Activated CD8-positive, alpha-beta T cell treated with anti-CD3 and anti-CD28 coated beads for 36 hours (primary cell): Measurements from ENCODE around the gene ADORA2B. TPM values are rescaled to one million over a fixed set of nuclear protein-coding genes. Genes with fewer than 3 reads are reported as not detected.

ENCODE experiments used
- ATAC-seq: fragments of 200-7000 bp; cut with Tn5 transposase; one replicate; pipeline ENCODE4 v1.10.0; 2021; ENCODE audit warnings: mild to moderate bottlenecking, moderate library complexity
- CTCF ChIA-PET: fragments of 350-600 bp; sonication (Branson Sonifier 250); formaldehyde crosslinking; loops from one replicate; lab custom pipeline; 2021; ENCODE audit warnings: antibody characterized with exemption; lab: Charles Lee
- POLR2A ChIA-PET: fragments of 350-600 bp; sonication (Branson Sonifier 250); formaldehyde crosslinking; loops from one replicate; lab custom pipeline; 2021; ENCODE audit warnings: antibody characterized with exemption; lab: Charles Lee
- DNase-seq: peaks from one replicate; pipeline ENCODE4 v3.0.0-alpha.2; 2020
- H3K27ac Mint-ChIP-seq: one replicate; pipeline ENCODE4 v1.8.0; 2021; ENCODE audit warnings: mild to moderate bottlenecking, mixed read lengths
- H3K27me3 Mint-ChIP-seq: one replicate; pipeline ENCODE4 v1.8.0; 2021; ENCODE audit warnings: mixed read lengths
- H3K36me3 Mint-ChIP-seq: one replicate; pipeline ENCODE4 v1.8.0; 2021; ENCODE audit warnings: low read depth, mixed read lengths
- H3K4me1 Mint-ChIP-seq: one replicate; pipeline ENCODE4 v1.8.0; 2021; ENCODE audit warnings: low read depth, mixed read lengths
- H3K4me3 Mint-ChIP-seq: one replicate; pipeline ENCODE4 v1.8.0; 2021; ENCODE audit warnings: mild to moderate bottlenecking, moderate library complexity, mixed read lengths
- H3K9me3 Mint-ChIP-seq: one replicate; pipeline ENCODE4 v1.8.0; 2021; ENCODE audit warnings: mixed read lengths
- CTCF ChIP-seq: fragments of 200-600 bp; IDR thresholded peaks from one replicate; pipeline ENCODE4 v1.8.0; 2022; ENCODE audit warnings: antibody characterized with exemption, mild to moderate bottlenecking
- intact Hi-C: fragments of 100-400 bp; cut with micrococcal nuclease; formaldehyde crosslinking; loops from one replicate; pipeline ENCODE4 v1.10.0; 2022
- total RNA-seq, 2 experiments: library from RNA; stranded (reverse); gene quantifications; one replicate each; pipeline ENCODE4 v1.2.3, GENCODE V29; 2021

Gene ADORA2B
- total RNA-seq, 2 experiments from 2014 or later, result 4.2 to 5.4 TPM

DNA sequence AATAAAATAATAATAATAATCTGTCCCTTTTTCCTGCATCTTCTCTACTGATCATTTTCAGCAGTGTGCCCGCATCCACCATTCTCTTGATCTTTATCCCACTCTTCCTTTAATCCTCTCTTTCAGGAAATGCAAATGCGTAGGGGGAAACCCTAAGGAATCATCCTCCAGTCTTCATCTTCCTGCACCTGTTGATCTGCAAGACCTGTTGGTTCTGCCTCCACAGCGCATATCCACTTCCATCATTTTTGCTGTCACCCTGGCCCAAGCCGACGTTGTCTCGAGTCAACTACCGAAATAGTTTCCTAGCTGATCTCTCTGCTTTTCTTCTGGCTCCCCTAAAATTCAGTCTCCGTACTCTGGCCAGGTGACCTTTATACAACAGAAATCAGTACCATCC, 24.5 kb downstream of the ADORA2B start:
- POLR2A ChIA-PET, result interaction anchor here (1.6 kb wide), 1 partner anchor 11 kb away, joined by 5 read pairs; no protein-coding TSS in a partner anchor
- intact Hi-C loops, result no loop called here
- Mint-ChIP-seq H3K9me3 (no peaks in the 10 kb centered on the region), H3K4me1 (peaks cover 23% of the 10 kb centered on the region), H3K27ac (no peak overlapping the region), H3K4me3 (no peak overlapping the region), H3K27me3 (peaks cover 7% of the 10 kb centered on the region), H3K36me3 (peaks cover 2% of the 10 kb centered on the region)
- no peak for ATAC-seq
- TF ChIP-seq CTCF, result no peak
- CTCF ChIA-PET, result interaction anchor here (1.7 kb wide), 1 partner anchor 24 kb away, joined by 7 read pairs; the partner anchor contains the start of gene ADORA2B
- DNase-seq, result no peak

DNA sequence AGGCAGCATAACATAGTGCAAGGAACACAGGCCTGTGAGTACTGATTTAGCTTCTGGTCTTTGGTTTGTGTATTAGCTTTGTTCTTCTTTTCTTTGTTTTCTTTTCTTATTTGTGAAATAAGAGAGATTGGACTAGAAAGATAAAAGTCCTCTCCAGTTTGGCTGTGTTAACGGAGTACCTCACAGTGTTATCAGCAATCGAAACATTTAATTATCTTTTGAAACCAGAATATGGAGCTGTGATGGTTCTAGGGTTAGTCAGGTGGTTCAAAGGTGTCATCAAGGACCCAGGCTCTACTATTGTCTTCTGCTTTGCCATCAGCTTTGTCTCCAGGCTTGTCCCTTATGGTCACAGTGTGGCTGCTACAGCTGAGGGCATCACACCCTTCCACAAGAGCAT, 25.6 kb downstream of the ADORA2B start:
- ChIA-PET CTCF (interaction anchor here (1.7 kb wide), 1 partner anchor 25 kb away, joined by 7 read pairs; the partner anchor contains the start of gene ADORA2B), POLR2A (interaction anchor here (1.6 kb wide), 1 partner anchor 12 kb away, joined by 5 read pairs; no protein-coding TSS in a partner anchor)
- H3K9me3 Mint-ChIP-seq, result no peaks in the 10 kb centered on the region
- H3K4me1 Mint-ChIP-seq, result peaks cover 19% of the 10 kb centered on the region
- intact Hi-C loops, result no loop called here
- H3K27me3 Mint-ChIP-seq, result peaks cover 2% of the 10 kb centered on the region
- no peak overlapping the region for H3K4me3 Mint-ChIP-seq
- ATAC-seq (no peak), DNase-seq (no peak)
- peaks cover 10% of the 10 kb centered on the region for H3K36me3 Mint-ChIP-seq
- no peak for TF ChIP-seq CTCF
- no peak overlapping the region for H3K27ac Mint-ChIP-seq

GRCh38 chr17:15971098-15971678, 26.3 kb downstream of the ADORA2B start:
- Mint-ChIP-seq H3K4me3 (no peak overlapping the region), H3K27ac (no peak overlapping the region), H3K27me3 (peaks cover 2% of the 10 kb centered on the region), H3K4me1 (peaks cover 13% of the 10 kb centered on the region), H3K9me3 (no peaks in the 10 kb centered on the region), H3K36me3 (peaks cover 10% of the 10 kb centered on the region)
- TF ChIP-seq CTCF, result no peak
- ChIA-PET POLR2A (interaction anchor here (1.6 kb wide), 1 partner anchor 13 kb away, joined by 5 read pairs; no protein-coding TSS in a partner anchor), CTCF (interaction anchor here (1.7 kb wide), 1 partner anchor 26 kb away, joined by 7 read pairs; the partner anchor contains the start of gene ADORA2B)
- intact Hi-C loops, result no loop called here
- no peak for DNase-seq
- no peak for ATAC-seq

DNA sequence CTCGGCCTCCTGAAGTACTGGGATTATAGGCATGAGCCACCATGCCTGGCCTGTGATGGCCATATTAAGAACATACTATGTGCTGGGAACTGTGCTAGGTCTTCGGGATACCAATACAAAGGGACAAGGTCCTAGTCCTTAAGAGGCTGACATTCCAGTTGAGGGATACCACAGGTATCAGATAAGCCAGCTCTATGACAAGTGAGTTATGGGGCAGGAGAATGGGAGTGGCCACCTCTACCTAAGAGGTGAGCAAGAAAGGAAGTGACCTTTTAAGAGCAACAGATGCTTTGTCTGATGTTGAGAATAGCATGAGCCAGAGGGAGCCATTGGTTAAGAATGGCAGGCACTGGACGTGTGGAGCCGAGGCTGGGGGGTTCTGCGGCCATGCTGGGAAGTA, 27.0 kb downstream of the ADORA2B start:
- no peak overlapping the region for H3K4me3 Mint-ChIP-seq
- H3K4me1 Mint-ChIP-seq, result peaks cover 8% of the 10 kb centered on the region
- ChIA-PET POLR2A (no interaction called here), CTCF (no interaction called here)
- intact Hi-C loops, result no loop called here
- no peak for TF ChIP-seq CTCF
- no peaks in the 10 kb centered on the region for H3K27me3 Mint-ChIP-seq
- DNase-seq (no peak), ATAC-seq (no peak)
- H3K9me3 Mint-ChIP-seq, result no peaks in the 10 kb centered on the region
- peaks cover 11% of the 10 kb centered on the region for H3K36me3 Mint-ChIP-seq
- H3K27ac Mint-ChIP-seq, result no peak overlapping the region

- ChIA-PET CTCF (no interaction called here), POLR2A (no interaction called here)
- H3K27ac Mint-ChIP-seq, result no peak overlapping the region
- ATAC-seq (no peak), DNase-seq (no peak)
- TF ChIP-seq CTCF, result no peak
- intact Hi-C loops, result no loop called here
- H3K36me3 Mint-ChIP-seq, result peaks cover 15% of the 10 kb centered on the region
- H3K4me3 Mint-ChIP-seq, result no peak overlapping the region
- H3K9me3 Mint-ChIP-seq, result no peaks in the 10 kb centered on the region
- H3K4me1 Mint-ChIP-seq, result peaks cover 7% of the 10 kb centered on the region
- no peaks in the 10 kb centered on the region for H3K27me3 Mint-ChIP-seq
Observed at GRCh38 chr17:15972497-15972951, 27.6 kb downstream of the ADORA2B start.
